ENCODE data around the gene CECR2.

The CECR2 gene

DNA sequence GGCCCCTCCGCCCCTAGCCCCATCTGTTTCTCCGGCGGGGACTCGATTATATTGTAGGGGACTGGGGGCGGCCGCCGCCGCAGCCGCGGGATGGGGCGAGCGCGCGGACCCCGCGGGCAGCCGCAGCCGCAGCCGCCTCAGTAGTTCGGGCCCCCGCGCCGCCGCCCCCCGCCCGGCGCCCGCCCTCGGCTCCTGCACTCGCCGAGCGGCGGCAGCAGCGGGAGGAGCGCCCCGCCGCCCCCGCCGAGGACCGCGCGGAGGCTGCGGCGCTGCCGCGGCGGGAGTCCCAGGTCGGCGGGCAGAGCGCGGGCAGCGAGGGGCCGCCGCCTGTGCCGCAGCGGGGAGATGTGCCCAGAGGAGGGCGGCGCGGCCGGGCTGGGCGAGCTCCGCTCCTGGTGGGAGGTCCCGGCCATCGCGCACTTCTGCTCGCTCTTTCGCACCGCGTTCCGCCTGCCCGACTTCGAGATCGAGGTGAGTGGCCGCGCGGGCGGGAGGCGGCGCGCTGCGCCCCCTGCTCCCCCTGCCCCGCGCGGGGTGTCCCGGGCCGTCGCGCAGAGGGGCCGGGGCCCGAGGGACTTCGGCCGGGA is at the start of gene CECR2:
Gene CECR2, plus strand, starts transcription at position 22 of the 587 bp plus-strand sequence. Its CDS starts 324 bp downstream, at position 346.
- peak; percentile 50 for DNase-seq

DNA sequence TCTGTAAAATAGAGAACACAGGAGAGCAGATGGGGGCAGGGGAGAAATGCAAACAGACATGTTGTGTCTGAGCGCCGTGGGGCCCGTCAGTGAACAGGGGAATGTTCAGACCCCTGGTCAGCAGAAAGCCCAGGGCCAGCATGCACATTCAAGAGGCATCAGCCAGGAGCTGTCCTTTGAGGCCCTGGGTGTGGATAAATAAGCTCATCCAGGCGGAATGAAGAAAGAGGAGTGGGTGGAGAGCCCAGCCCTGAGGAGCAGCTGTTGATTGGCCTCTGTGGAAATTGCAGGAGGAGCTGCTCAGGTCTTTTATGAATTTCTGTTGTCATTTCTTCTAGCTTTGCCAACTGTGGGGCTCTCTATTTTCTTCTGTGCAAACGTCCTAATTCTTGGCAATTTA is 49.7 kb upstream of the CECR2 start:
- DNase-seq: no peak

DNA sequence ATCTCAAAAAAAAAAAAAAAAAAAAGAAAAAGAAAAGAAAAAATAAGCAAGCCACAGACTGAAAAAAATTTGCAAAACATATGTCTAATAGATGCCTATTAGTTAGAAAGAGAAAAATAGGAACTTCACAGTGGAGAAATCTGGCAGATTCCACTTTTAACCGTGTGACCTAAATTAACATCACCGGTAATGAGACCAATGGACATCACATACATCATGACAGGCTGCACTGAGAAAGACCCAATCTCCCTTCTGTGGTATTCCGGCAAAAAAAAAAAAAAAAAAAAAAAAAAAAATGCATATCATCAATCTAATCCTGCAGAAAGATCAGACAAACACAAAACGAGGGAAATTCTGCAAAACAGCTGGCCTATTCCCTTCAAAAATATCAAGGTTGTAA is 46.7 kb upstream of the CECR2 start:
- DNase-seq: no peak

- DNase-seq: no peak
Measured at GRCh38 chr22:17331690-17332089, 37.6 kb upstream of the CECR2 start.

DNA sequence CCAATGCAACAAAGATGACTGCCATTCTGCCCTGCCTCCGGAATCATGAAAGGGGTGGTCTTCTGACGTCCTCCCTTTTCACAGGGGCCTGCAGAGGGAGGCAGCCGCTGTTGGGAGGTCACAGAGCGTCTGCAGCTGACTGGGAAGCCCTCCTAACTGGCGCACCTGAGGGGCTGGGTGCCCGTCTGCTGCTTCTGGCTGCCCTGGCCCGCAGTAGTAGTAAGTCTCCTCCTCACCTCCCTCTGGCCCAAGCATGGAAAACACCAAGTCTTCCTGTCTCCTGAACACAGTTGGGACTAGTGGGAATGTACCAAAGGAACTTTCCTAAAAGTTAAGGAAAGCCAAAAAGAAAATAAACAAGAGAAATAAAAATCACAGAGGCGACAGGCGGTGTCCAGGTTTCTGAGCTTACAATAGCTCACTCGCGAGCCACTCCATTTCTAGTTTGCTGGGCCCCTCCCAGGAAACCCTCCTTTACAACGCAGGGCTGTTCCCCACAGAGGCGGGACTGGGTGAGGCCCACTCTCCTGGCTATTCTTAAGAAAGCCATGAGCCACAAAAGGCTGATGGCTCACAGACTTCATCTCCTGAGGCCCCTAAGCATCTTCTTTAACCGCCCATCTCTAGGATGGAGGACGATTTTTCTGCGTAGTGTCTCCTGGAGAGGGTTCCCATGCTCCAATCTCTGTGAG is 37.0 kb upstream of the CECR2 start:
- DNase-seq: no peak

DNA sequence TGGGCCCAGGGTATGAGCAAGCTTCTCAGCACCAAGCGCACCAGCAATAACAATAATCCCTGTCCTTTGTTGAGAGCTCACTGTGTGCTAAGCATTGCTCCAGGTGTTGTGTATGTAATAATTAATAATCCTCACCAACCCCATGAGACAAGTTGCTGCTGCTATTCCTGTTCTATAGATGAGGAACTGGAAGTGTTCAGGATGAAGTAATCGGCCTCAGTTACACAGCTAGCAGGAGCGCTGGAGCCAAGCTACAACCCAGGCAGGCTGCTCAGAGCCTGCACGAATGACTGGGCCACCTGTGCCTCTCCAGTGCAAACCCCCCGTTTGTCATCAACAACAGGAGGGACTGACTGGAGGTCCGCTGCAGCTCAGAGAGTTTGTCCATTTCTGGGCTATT is 35.2 kb upstream of the CECR2 start:
- DNase-seq: no peak

GRCh38 chr22:17334983-17335382 is 34.3 kb upstream of the CECR2 start:
- DNase-seq: no peak

GRCh38 chr22:17336061-17336460 is 33.2 kb upstream of the CECR2 start:
- DNase-seq: no peak

- no peak for DNase-seq
Measured at GRCh38 chr22:17337639-17338038, 31.6 kb upstream of the CECR2 start.

DNA sequence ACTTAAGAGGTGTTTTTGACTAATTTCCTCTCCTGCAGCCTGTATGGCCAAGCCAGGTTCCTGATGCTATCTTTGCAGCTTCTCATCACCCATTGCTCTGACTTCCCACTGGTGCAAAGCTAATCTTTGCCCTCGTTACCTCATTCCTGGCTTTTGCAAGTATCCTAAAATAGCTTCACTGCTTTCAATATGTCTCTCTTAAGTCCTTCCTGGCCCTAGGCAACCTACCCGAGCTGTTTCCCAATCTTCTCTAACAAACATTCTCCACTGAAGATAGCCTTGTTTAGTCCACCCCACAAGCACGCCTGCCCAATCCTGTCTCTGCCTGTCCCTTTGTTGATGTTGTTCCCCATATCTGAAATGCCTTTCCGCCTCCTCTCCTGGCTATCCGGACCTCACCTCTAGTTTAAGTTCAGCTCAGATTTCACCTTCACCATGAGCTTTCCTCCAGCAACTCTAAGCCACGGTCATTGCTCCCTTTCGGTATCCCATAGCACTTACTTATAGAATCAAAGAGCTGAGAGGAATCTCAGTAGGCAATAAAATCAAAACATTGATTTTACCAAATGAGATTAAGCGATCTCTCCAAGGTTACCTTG is 30.1 kb upstream of the CECR2 start:
- no peak for DNase-seq

GRCh38 chr22:17342361-17342760 is 26.9 kb upstream of the CECR2 start:
- DNase-seq: no peak

GRCh38 chr22:17343766-17344165 is 25.5 kb upstream of the CECR2 start:
- DNase-seq: no peak

GRCh38 chr22:17346578-17346977 is 22.7 kb upstream of the CECR2 start:
- DNase-seq: peak; percentile 12

- DNase-seq: no peak
Measured at GRCh38 chr22:17347724-17348123, 21.5 kb upstream of the CECR2 start.

- no peak for DNase-seq
Measured at GRCh38 chr22:17348464-17349103, 20.7 kb upstream of the CECR2 start.

GRCh38 chr22:17349172-17349571 is 20.1 kb upstream of the CECR2 start:
- DNase-seq: no peak

GRCh38 chr22:17350292-17350691 is 19.0 kb upstream of the CECR2 start:
- DNase-seq: no peak

DNA sequence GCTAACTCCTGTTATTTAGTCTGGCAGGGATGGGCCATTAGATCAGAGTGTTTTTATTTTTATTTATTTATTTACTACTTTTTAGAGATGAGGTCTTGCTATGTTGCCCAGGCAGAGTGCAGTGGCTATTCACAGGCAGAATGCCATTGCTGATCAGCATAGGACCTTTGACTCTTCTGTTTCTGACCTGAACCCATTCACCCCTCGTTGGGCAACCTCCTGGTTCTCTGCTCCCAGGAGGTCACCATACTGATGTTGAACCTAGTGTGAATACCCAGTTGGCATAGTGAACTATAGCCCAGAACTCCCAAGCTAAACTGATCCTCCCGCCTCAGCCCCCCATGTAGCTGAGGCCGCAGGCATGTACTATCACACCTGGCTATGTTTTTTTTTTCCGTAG is 16.5 kb upstream of the CECR2 start:
- no peak for DNase-seq

- DNase-seq: no peak
Measured at GRCh38 chr22:17357688-17358087, 11.6 kb upstream of the CECR2 start.

DNA sequence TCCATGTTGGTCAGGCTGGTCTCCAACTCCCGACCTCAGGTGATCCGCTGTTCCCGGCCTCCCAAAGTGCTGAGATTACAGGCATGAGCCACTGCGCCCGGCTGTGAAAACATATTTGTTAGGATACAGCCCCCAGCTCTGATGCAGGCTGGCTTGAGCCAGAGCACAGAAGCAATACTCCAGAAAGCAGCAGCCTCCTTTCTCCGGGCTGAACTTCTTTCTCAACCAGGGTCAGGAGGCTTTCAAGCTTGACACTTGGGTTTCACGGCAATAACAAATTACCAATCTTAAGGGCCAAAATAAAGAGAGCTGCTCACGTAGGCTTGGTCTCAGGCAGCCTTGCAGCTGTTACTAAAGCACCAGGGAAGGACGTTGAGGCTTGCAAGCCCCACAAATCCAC is 10.8 kb upstream of the CECR2 start:
- DNase-seq: no peak

- DNase-seq: no peak
Measured at GRCh38 chr22:17359501-17359900, 9.8 kb upstream of the CECR2 start.

DNA sequence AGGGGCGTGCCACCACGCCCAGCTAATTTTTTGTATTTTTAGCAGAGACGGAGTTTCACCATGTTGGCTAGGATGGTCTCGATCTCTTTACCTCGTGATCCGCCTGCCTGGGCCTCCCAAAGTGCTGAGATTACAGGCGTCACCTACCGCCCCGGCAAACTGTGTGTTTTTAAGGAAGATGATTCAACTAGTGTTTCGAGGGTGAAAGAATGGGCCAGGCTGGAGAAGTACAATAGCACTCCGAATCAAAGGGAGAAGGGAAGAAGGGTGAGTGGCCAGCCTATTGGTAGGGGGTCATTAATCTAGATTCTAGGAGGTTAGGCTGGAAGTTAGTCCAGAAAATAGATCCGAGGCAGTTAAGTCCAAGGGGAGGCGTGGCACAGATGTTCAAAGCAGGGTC is 2.9 kb upstream of the CECR2 start:
- no peak for DNase-seq

GRCh38 chr22:17366830-17367229 is 2.4 kb upstream of the CECR2 start:
- no peak for DNase-seq

DNA sequence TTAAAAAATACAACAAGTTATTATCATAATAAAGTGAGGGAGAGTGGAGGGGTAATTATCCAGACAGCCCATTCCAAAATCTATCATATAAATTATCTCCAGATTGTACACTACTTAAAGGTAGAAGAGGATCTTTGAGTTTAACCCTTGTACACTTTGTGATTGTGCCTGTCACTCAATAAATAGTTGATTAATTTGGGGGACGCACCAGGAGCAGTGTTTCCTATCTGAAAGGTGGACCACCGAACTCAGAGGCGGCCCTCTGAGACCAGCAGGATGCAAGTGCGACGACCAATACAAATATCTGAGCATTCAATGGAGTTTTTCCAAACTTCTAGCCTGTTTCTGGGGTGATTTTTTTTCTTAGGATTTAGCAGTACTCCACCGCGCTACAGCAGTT is 1.1 kb upstream of the CECR2 start:
- DNase-seq: no peak
